K562 (cell line): ENCODE data around the gene RGS19. TPM values are rescaled to one million over a fixed set of nuclear protein-coding genes. Genes with fewer than 3 reads are reported as not detected.

Source experiments
- ATAC-seq: fragments of 200-7000 bp; cut with Tn5 transposase; 3 replicates; pipeline ENCODE4 v1.9.1; 2020; ENCODE audit warnings: moderate library complexity
- BruUV-seq: library from RNA; stranded (reverse); fragments of 400-500 nt; replicated peaks from 2 replicates; lab custom pipeline; 2021; lab: Mats Ljungman, UMichigan
- CTCF ChIA-PET: fragments of 300-600 bp; formaldehyde crosslinking; extraction: SDS; loops from one replicate; lab custom pipeline; 2021; ENCODE audit warnings: low intra/inter-chr PET ratio; lab: Yijun Ruan, JAX
- POLR2A ChIA-PET: fragments of 300-600, 350-650 bp; sonication (Branson Sonifier 250); formaldehyde crosslinking; extraction: SDS; loops from one replicate; lab custom pipeline; 2021; ENCODE audit warnings: antibody characterized with exemption, inconsistent platforms; lab: Yijun Ruan, JAX
- DNase-seq, 4 experiments: peaks; one replicate each; pipeline versions ENCODE4 v3.0.0 to v3.0.0-alpha.2; 2011 to 2018; ENCODE audit warnings: low spot score in 3 of 4, mixed read lengths in 3 of 4; ENCODE audit errors: extremely low read depth in 1 of 4
- FAIRE-seq: peaks from 2 replicates; lab custom pipeline; 2011; peaks lifted over from hg19 to GRCh38; lab: Jason Lieb, UNC
- H2AFZ ChIP-seq: 2 replicates; pipeline ENCODE4 v1.6.0; 2011; ENCODE audit warnings: low read depth, low read length, control low read depth, inconsistent platforms
- H3K27ac ChIP-seq: fragments of 200-600 bp; 3 replicates; pipeline ENCODE4 v1.8.0; 2011; ENCODE audit warnings: low read depth, mild to moderate bottlenecking, control low read depth, inconsistent platforms, low read length, moderate library complexity, mixed read lengths; ENCODE audit errors: extremely low read depth
- H3K27me3 ChIP-seq, 2 experiments: fragments of 300-600 bp in 1 of 2; 2 replicates in 1 of 2; 3 replicates in 1 of 2; pipeline versions ENCODE4 v1.6.0 to v1.8.0; 2011; ENCODE audit warnings: inconsistent platforms in 2 of 2, low read length in 2 of 2, mild to moderate bottlenecking in 1 of 2, mixed read lengths in 1 of 2, moderate library complexity in 1 of 2; ENCODE audit not compliant: control insufficient read depth in 2 of 2, insufficient read depth in 2 of 2
- H3K36me3 ChIP-seq: fragments of 300-600 bp; 3 replicates; pipeline ENCODE4 v1.8.0; 2011; ENCODE audit warnings: mild to moderate bottlenecking, low read length, inconsistent platforms; ENCODE audit not compliant: control insufficient read depth, insufficient read depth
- H3K4me1 ChIP-seq, 2 experiments: fragments of 200-600 bp in 1 of 2; replicated peaks in 1 of 2; 2 replicates in 1 of 2; 3 replicates in 1 of 2; pipeline versions ENCODE4 v1.5.1 to v1.8.0; 2011; ENCODE audit warnings: inconsistent platforms in 2 of 2, low read length in 2 of 2, mild to moderate bottlenecking in 1 of 2, mixed read lengths in 1 of 2, moderate library complexity in 1 of 2; ENCODE audit not compliant: control insufficient read depth in 2 of 2, insufficient read depth in 2 of 2
- H3K4me2 ChIP-seq: 2 replicates; pipeline ENCODE4 v1.6.1; 2011; ENCODE audit warnings: low read length, control low read depth, inconsistent platforms, mixed read lengths; ENCODE audit not compliant: insufficient read depth
- H3K4me3 ChIP-seq: fragments of 200-600 bp; sonication (generic), shearing (Covaris generic); 2 replicates; pipeline ENCODE4 v1.5.1; 2016; ENCODE audit warnings: control low read depth, inconsistent platforms
- H3K79me2 ChIP-seq: fragments of 200-600 bp; 3 replicates; pipeline ENCODE4 v1.8.0; 2011; ENCODE audit warnings: low read length, inconsistent platforms; ENCODE audit not compliant: control insufficient read depth, insufficient read depth
- H3K9ac ChIP-seq, 2 experiments: 2 replicates each; pipeline versions ENCODE4 v1.6.0 to v1.6.1; 2011; ENCODE audit warnings: low read depth in 2 of 2, low read length in 2 of 2, control low read depth in 1 of 2, inconsistent platforms in 1 of 2, mild to moderate bottlenecking in 1 of 2, mixed read lengths in 1 of 2; ENCODE audit not compliant: insufficient read depth in 1 of 2
- H3K9me1 ChIP-seq: one replicate; pipeline ENCODE4 v1.6.0; 2011; ENCODE audit warnings: inconsistent platforms, mild to moderate bottlenecking, low read length, moderate library complexity; ENCODE audit not compliant: control insufficient read depth, insufficient read depth
- H3K9me3 ChIP-seq: replicated peaks from 2 replicates; pipeline ENCODE4 v1.5.1; 2011; ENCODE audit warnings: low read depth, low read length, inconsistent platforms; ENCODE audit not compliant: control insufficient read depth, insufficient read depth
- H4K20me1 ChIP-seq: replicated peaks from 2 replicates; pipeline ENCODE4 v1.6.1; 2011; ENCODE audit warnings: low read length, inconsistent platforms, mixed read lengths; ENCODE audit not compliant: control insufficient read depth, insufficient read depth
- ATF4 ChIP-seq: fragments of 450-650 bp; formaldehyde crosslinking; IDR thresholded peaks from 2 replicates; pipeline ENCODE4 v1.4.0; 2022; ENCODE audit warnings: mild to moderate bottlenecking, moderate library complexity
- MEIS2 ChIP-seq: fragments of 450-650 bp; IDR thresholded peaks from 2 replicates; pipeline ENCODE4 v1.6.1; 2014; ENCODE audit warnings: mild to moderate bottlenecking; ENCODE audit not compliant: partially characterized antibody
- WGBS: fragments of 100-300 bp; shearing (Covaris generic); methylation state at CpG from one replicate; pipeline ENCODE4 v1.1.6; 2016; ENCODE audit warnings: low coverage, mixed read lengths; ENCODE audit not compliant: insufficient coverage; ENCODE audit errors: missing lambda C conversion rate; 5-methylcytosine and 5-hydroxymethylcytosine counted together
- in situ Hi-C: fragments of 300-500 bp; cut with MboI; formaldehyde crosslinking; loops from 4 replicates; pipeline ENCODE4 v1.15.0; 2018; ENCODE audit warnings: inconsistent platforms, mixed read lengths
- intact Hi-C: fragments of 100-400 bp; cut with micrococcal nuclease; formaldehyde crosslinking; loops from 2 replicates; pipeline ENCODE4 v1.14.2; 2022
- polyA plus RNA-seq, 8 experiments: library from polyadenylated mRNA; depleted of rRNA in 4 of 8; stranded (reverse) in 5 of 8; unstranded in 3 of 8; fragments of >200 nt; fragmentation: Nextera tagmentation in 2 of 8; fragmentation: Illumina TruSeq in 1 of 8; extraction: Ambion mirVana in 2 of 8; extraction: Trizol in 1 of 8; gene quantifications; 2 replicates each; pipeline versions ENCODE4 v1.2.1 to v1.2.3, GENCODE V29; 2011 to 2014; ENCODE audit warnings: inconsistent platforms in 1 of 8, missing spikeins in 1 of 8
- total RNA-seq, 7 experiments: library from RNA; depleted of rRNA in 6 of 7; stranded (reverse); fragments of >200 nt in 6 of 7; fragmentation: Illumina TruSeq in 2 of 7; extraction: Trizol in 2 of 7; gene quantifications; 2 replicates each; pipeline versions ENCODE4 v1.2.1 to v1.2.3, GENCODE V29; 2011 to 2021; ENCODE audit warnings: low replicate concordance in 1 of 7

RGS19 gene
- total and polyA plus RNA-seq, 9 of the 15 experiments (the other 6 are each of a cell fraction or from before 2014, with no cell fraction given): 0.41 to 23.7 (median 14.6) TPM

- intact Hi-C loops: no loop called here
- Histone ChIP-seq H3K4me1 (peaks cover 0 to 51% of the 10 kb centered on the region in 2 experiments; a peak in 4 of 5 replicates), H2AFZ (no peak overlapping the region), H3K36me3 (no peaks in the 10 kb centered on the region), H3K4me2 (no peak overlapping the region), H3K9ac (no peak overlapping the region), H4K20me1 (peaks cover 16% of the 10 kb centered on the region), H3K27ac (no peak overlapping the region), H3K9me3 (no peaks in the 10 kb centered on the region), H3K4me3 (no peak overlapping the region), H3K9me1 (peaks cover 2% of the 10 kb centered on the region), H3K79me2 (no peaks in the 10 kb centered on the region), H3K27me3 (peaks cover 46 to 86% of the 10 kb centered on the region in 2 experiments)
- CTCF ChIA-PET: no interaction called here
- 2% methylated on average over 19 of the region's 20 CpGs for WGBS
- ATAC-seq: no peak
- in situ Hi-C loops: no loop called here
- BruUV-seq: no TSS peak
- POLR2A ChIA-PET: no interaction called here
- TF ChIP-seq ATF4 (no peak), MEIS2 (peak; percentile 10)
- no peak for DNase-seq
- FAIRE-seq: no peak
Measured at GRCh38 chr20:64103871-64104666, 24.8 kb upstream of the RGS19 start.
